HepG2 (cell line): ENCODE data around the gene FBN2. TPM values are rescaled to one million over a fixed set of nuclear protein-coding genes. Genes with fewer than 3 reads are reported as not detected.

Experiments used
- ATAC-seq: fragments of 200-7000 bp; cut with Tn5 transposase; 3 replicates; pipeline ENCODE4 v1.9.1; 2020; ENCODE audit warnings: mild to moderate bottlenecking, moderate library complexity
- BruUV-seq: library from RNA; stranded (reverse); fragments of 400-500 nt; replicated peaks from 2 replicates; lab custom pipeline; 2021; lab: Mats Ljungman, UMichigan
- CTCF ChIA-PET: fragments of 300-600 bp; formaldehyde crosslinking; extraction: SDS; loops from one replicate; lab custom pipeline; 2021; ENCODE audit warnings: low total read pairs, inconsistent platforms, low intra/inter-chr PET ratio; lab: Yijun Ruan, JAX
- POLR2A ChIA-PET: fragments of 350-600 bp; sonication (Branson Sonifier 250); formaldehyde crosslinking; loops from one replicate; lab custom pipeline; 2020; ENCODE audit warnings: antibody characterized with exemption, inconsistent platforms; lab: Yijun Ruan, JAX
- DNase-seq: peaks from one replicate; pipeline ENCODE4 v3.0.0-alpha.2; 2015; ENCODE audit warnings: low spot score
- FAIRE-seq: peaks from 3 replicates; lab custom pipeline; 2011; peaks lifted over from hg19 to GRCh38; lab: Jason Lieb, UNC
- H2AFZ ChIP-seq: one replicate; pipeline ENCODE4 v1.6.1; 2011; ENCODE audit warnings: low read length, inconsistent platforms
- H3K27ac ChIP-seq: fragments of 300-600 bp; 3 replicates; pipeline ENCODE4 v1.8.0; 2011; ENCODE audit warnings: mixed run types, mild to moderate bottlenecking, mixed read lengths, low read length, inconsistent platforms; ENCODE audit not compliant: insufficient read depth; ENCODE audit errors: extremely low read length
- H3K27me3 ChIP-seq, 2 experiments: fragments of 200-600 bp in 1 of 2; 2 replicates in 1 of 2; 3 replicates in 1 of 2; pipeline versions ENCODE4 v1.6.0 to v1.8.0; 2011; ENCODE audit warnings: low read length in 2 of 2, mild to moderate bottlenecking in 2 of 2, moderate library complexity in 2 of 2, inconsistent platforms in 1 of 2; ENCODE audit not compliant: insufficient read depth in 2 of 2, control insufficient read depth in 1 of 2
- H3K36me3 ChIP-seq, 2 experiments: fragments of 200-600 bp in 1 of 2; replicated peaks in 1 of 2; 2 replicates in 1 of 2; 3 replicates in 1 of 2; pipeline versions ENCODE4 v1.5.1 to v1.8.0; 2011; ENCODE audit warnings: low read length in 2 of 2, inconsistent platforms in 1 of 2; ENCODE audit not compliant: insufficient read depth in 2 of 2, control insufficient read depth in 1 of 2
- H3K4me1 ChIP-seq: 2 replicates; pipeline ENCODE4 v1.5.1; 2012; ENCODE audit warnings: low read length, inconsistent platforms; ENCODE audit not compliant: insufficient read depth
- H3K4me2 ChIP-seq: 2 replicates; pipeline ENCODE4 v1.6.0; 2011; ENCODE audit warnings: low read depth, low read length, inconsistent platforms
- H3K4me3 ChIP-seq, 3 experiments: fragments of 200-600 bp in 1 of 3; sonication (generic), shearing (Covaris generic) in 1 of 3; replicated peaks in 1 of 3; 2 replicates each; pipeline ENCODE4 v1.5.1; 2011 to 2016; ENCODE audit warnings: low read length in 3 of 3, inconsistent platforms in 2 of 3, low read depth in 2 of 3, mild to moderate bottlenecking in 2 of 3, control low read depth in 1 of 3, mixed read lengths in 1 of 3; ENCODE audit not compliant: insufficient read depth in 1 of 3
- H3K79me2 ChIP-seq: one replicate; pipeline ENCODE4 v1.6.1; 2011; ENCODE audit warnings: low read length, inconsistent platforms; ENCODE audit not compliant: insufficient read depth
- H3K9ac ChIP-seq: 2 replicates; pipeline ENCODE4 v1.6.0; 2011; ENCODE audit warnings: mild to moderate bottlenecking, low read depth, low read length, inconsistent platforms; ENCODE audit not compliant: insufficient read depth
- H3K9me3 ChIP-seq: 2 replicates; pipeline ENCODE4 v1.5.1; 2012; ENCODE audit warnings: mild to moderate bottlenecking, low read length
- H4K20me1 ChIP-seq: 2 replicates; pipeline ENCODE4 v1.6.0; 2011; ENCODE audit warnings: inconsistent platforms, mild to moderate bottlenecking, low read length, moderate library complexity; ENCODE audit not compliant: insufficient read depth
- MTF2 ChIP-seq: sonication (generic); formaldehyde crosslinking; IDR thresholded peaks from 2 replicates; pipeline ENCODE4 v1.5.0; 2020; ENCODE audit warnings: missing genetic modification reagents, borderline replicate concordance
- NFIB ChIP-seq: sonication (generic); formaldehyde crosslinking; IDR thresholded peaks from 2 replicates; pipeline ENCODE4 v1.9.0; 2021; ENCODE audit warnings: missing genetic modification reagents, mild to moderate bottlenecking, borderline replicate concordance
- PAWR ChIP-seq: sonication (generic); formaldehyde crosslinking; IDR thresholded peaks from 2 replicates; pipeline ENCODE4 v1.4.0; 2020; ENCODE audit warnings: missing genetic modification reagents, mild to moderate bottlenecking, borderline replicate concordance
- PCBP1 ChIP-seq: fragments of 200-400 bp; formaldehyde crosslinking; IDR thresholded peaks from 2 replicates; pipeline ENCODE4 v1.6.1; 2017; ENCODE audit warnings: mild to moderate bottlenecking, low read depth, low read length, borderline replicate concordance
- SALL2 ChIP-seq: sonication (generic); formaldehyde crosslinking; IDR thresholded peaks from 2 replicates; pipeline ENCODE4 v1.8.1; 2023; ENCODE audit warnings: mild to moderate bottlenecking, missing genetic modification reagents, inconsistent platforms
- WGBS: methylation state at CpG from one replicate; pipeline ENCODE4 v1.1.6; 2017; ENCODE audit warnings: low lambda C conversion rate; 5-methylcytosine and 5-hydroxymethylcytosine counted together
- in situ Hi-C: cut with HindIII; loops from 2 replicates; pipeline ENCODE4 v1.10.0; 2017; ENCODE audit warnings: low pct_unique_long_range_greater_than_20kb; ENCODE audit not compliant: extremely low pct_ligation_motif_present
- intact Hi-C: fragments of 100-400 bp; cut with micrococcal nuclease; formaldehyde crosslinking; loops from one replicate; pipeline ENCODE4 v1.10.0; 2022; ENCODE audit not compliant: unreplicated experiment
- polyA plus RNA-seq, 8 experiments: library from polyadenylated mRNA; depleted of rRNA in 3 of 8; stranded (reverse) in 7 of 8; unstranded in 1 of 8; fragments of >200 nt; fragmentation: Illumina TruSeq in 4 of 8; extraction: Trizol in 4 of 8; gene quantifications; 2 replicates each; pipeline versions ENCODE4 v1.2.1 to v1.2.3, GENCODE V29; 2011 to 2016; ENCODE audit warnings: low read depth in 4 of 8, missing spikeins in 1 of 8, mixed read lengths in 1 of 8; ENCODE audit not compliant: insufficient read depth in 1 of 8
- total RNA-seq, 5 experiments: library from RNA; depleted of rRNA; stranded (reverse); fragments of >200 nt; fragmentation: Illumina TruSeq; extraction: Trizol; gene quantifications; 2 replicates each; pipeline ENCODE4 v1.2.3, GENCODE V29; 2016; ENCODE audit warnings: low read depth in 1 of 5
- TF ChIP-seq, protein P1 (sequence below): sonication (generic); formaldehyde crosslinking; IDR thresholded peaks from 2 replicates; pipeline ENCODE4 v1.5.0; 2020; ENCODE audit warnings: missing genetic modification reagents

FBN2 gene
- total and polyA plus RNA-seq, 2 of the 13 experiments (the other 11 are each of a cell fraction or from before 2014, with no cell fraction given): not detected

DNA sequence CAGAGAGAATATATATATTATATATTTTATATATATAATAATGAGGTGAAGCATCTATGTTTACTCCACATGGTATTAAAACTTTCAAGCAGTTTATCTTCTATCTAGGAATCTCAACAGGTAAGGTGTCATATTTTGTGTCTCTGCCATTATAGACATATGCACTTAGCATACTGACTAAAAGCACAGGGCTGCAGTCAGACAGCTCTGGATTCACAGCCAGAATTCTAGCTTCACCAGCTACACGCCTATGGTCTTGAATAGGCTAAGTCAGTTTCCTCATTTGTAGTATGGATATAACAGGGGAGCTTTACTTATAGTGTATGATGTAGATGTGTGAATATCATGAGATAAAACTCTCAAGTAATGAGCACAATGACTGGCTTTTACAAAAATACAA is 57.9 kb downstream of the FBN2 start:
- Histone ChIP-seq H3K9me3 (no peaks in the 10 kb centered on the region), H3K4me1 (no peaks in the 10 kb centered on the region), H3K4me3 (no peak overlapping the region), H3K9ac (no peak overlapping the region), H3K27me3 (no peaks in the 10 kb centered on the region), H3K27ac (no peak overlapping the region), H3K79me2 (no peaks in the 10 kb centered on the region), H2AFZ (no peak overlapping the region), H3K4me2 (no peak overlapping the region), H4K20me1 (no peaks in the 10 kb centered on the region), H3K36me3 (no peaks in the 10 kb centered on the region)
- ChIA-PET POLR2A (no interaction called here), CTCF (no interaction called here)
- in situ Hi-C loops: no loop called here
- ATAC-seq: no peak
- no TSS peak for BruUV-seq
- intact Hi-C loops: no loop called here
- no peak for DNase-seq
- TF ChIP-seq MTF2 (no peak), NFIB (CRISPR knock-in tag) (no peak), PCBP1 (no peak), SALL2 (CRISPR knock-in tag) (no peak), PAWR (CRISPR knock-in tag) (no peak)
- TF ChIP-seq, protein P1, sequence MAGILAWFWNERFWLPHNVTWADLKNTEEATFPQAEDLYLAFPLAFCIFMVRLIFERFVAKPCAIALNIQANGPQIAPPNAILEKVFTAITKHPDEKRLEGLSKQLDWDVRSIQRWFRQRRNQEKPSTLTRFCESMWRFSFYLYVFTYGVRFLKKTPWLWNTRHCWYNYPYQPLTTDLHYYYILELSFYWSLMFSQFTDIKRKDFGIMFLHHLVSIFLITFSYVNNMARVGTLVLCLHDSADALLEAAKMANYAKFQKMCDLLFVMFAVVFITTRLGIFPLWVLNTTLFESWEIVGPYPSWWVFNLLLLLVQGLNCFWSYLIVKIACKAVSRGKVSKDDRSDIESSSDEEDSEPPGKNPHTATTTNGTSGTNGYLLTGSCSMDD (CRISPR knock-in tag): no peak
- 7% methylated on average over 1 of the region's 1 CpG for WGBS
- no peak for FAIRE-seq
